Nephron (organoid): ENCODE data around the gene DRC7.

ENCODE experiments used
- H3K27ac Mint-ChIP-seq, 3 experiments: 2 replicates each; pipeline ENCODE4 v1.8.0; 2020; ENCODE audit warnings: mixed read lengths in 3 of 3, mild to moderate bottlenecking in 2 of 3, moderate library complexity in 1 of 3
- H3K27me3 Mint-ChIP-seq: 2 replicates; pipeline ENCODE4 v1.8.0; 2021; ENCODE audit warnings: low read depth, mild to moderate bottlenecking, moderate library complexity, mixed read lengths
- H3K36me3 Mint-ChIP-seq: 2 replicates; pipeline ENCODE4 v1.8.0; 2020; ENCODE audit warnings: low read depth, mixed read lengths
- H3K4me1 Mint-ChIP-seq: 2 replicates; pipeline ENCODE4 v1.8.0; 2020; ENCODE audit warnings: mixed read lengths
- H3K4me3 Mint-ChIP-seq, 3 experiments: 2 replicates each; pipeline ENCODE4 v1.8.0; 2020; ENCODE audit warnings: mild to moderate bottlenecking in 3 of 3, mixed read lengths in 3 of 3, moderate library complexity in 2 of 3
- H3K9me3 Mint-ChIP-seq: 2 replicates; pipeline ENCODE4 v1.8.0; 2020; ENCODE audit warnings: mixed read lengths
- TF ChIP-seq, protein P1 (sequence below), 3 experiments: fragments of 200-600 bp; sonication (generic); IDR thresholded peaks; one replicate each; pipeline ENCODE4 v1.5.0; 2021; ENCODE audit warnings: antibody characterized with exemption in 3 of 3; ENCODE audit not compliant: unreplicated experiment in 3 of 3

DRC7 gene

GRCh38 chr16:57738844-57739243, 44.2 kb downstream of the DRC7 start:
- H3K4me3 Mint-ChIP-seq, result no peak overlapping the region
- peaks cover 48% of the 10 kb centered on the region for H3K4me1 Mint-ChIP-seq
- TF ChIP-seq, protein P1, sequence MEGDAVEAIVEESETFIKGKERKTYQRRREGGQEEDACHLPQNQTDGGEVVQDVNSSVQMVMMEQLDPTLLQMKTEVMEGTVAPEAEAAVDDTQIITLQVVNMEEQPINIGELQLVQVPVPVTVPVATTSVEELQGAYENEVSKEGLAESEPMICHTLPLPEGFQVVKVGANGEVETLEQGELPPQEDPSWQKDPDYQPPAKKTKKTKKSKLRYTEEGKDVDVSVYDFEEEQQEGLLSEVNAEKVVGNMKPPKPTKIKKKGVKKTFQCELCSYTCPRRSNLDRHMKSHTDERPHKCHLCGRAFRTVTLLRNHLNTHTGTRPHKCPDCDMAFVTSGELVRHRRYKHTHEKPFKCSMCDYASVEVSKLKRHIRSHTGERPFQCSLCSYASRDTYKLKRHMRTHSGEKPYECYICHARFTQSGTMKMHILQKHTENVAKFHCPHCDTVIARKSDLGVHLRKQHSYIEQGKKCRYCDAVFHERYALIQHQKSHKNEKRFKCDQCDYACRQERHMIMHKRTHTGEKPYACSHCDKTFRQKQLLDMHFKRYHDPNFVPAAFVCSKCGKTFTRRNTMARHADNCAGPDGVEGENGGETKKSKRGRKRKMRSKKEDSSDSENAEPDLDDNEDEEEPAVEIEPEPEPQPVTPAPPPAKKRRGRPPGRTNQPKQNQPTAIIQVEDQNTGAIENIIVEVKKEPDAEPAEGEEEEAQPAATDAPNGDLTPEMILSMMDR (IDR thresholded peaks at IDR 0.05; ENCODE audit: unreplicated experiment in 3 of 3), result no peak
- H3K27me3 Mint-ChIP-seq, result no peaks in the 10 kb centered on the region
- no peaks in the 10 kb centered on the region for H3K36me3 Mint-ChIP-seq
- H3K9me3 Mint-ChIP-seq, result no peaks in the 10 kb centered on the region
- H3K27ac Mint-ChIP-seq, result no peak overlapping the region

DNA sequence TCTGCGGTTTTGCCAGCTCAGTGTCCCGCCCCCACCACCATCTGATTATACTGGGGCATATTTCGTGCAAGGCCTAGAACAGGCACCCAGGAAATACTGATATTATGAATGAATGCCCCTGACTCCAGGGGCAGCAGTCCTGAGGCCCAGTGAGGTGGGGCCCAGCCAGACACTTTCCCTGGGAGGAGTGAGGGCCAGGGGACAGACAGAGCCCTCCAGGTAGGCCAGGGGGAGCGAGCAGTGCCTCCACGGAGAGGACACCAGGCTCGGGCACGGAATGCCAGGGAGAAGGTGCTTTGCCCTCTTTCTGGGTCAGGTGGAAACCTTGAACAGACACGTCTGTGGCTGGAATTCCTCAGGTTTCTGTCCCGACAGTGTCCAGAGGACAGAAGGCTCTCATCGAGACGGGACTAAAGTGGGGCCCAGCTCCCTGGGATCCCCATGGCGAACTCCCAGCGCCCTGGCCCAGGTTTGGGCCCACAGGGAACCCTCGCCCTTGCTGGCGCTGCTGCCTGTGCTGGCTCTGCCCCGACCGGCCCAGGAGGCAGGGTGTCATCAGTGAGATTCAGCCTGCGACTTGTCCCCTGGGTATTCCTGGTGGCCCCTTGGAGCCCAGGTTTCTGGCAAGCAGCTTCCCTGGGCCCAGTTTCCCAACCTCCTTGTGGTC, 45.3 kb downstream of the DRC7 start:
- H3K4me3 Mint-ChIP-seq, result peak overlapping the region in 1 of 3 experiments; percentile 37
- H3K27ac Mint-ChIP-seq, result no peak overlapping the region
- peaks cover 5% of the 10 kb centered on the region for H3K36me3 Mint-ChIP-seq
- H3K27me3 Mint-ChIP-seq, result no peaks in the 10 kb centered on the region
- H3K9me3 Mint-ChIP-seq, result no peaks in the 10 kb centered on the region
- H3K4me1 Mint-ChIP-seq, result peaks cover 53% of the 10 kb centered on the region
- TF ChIP-seq, protein P1 (IDR thresholded peaks at IDR 0.05; ENCODE audit: unreplicated experiment in 3 of 3), result no peak

- H3K4me1 Mint-ChIP-seq, result peaks cover 56% of the 10 kb centered on the region
- H3K27me3 Mint-ChIP-seq, result no peaks in the 10 kb centered on the region
- H3K36me3 Mint-ChIP-seq, result peaks cover 6% of the 10 kb centered on the region
- H3K4me3 Mint-ChIP-seq, result peak overlapping the region in 1 of 3 experiments; percentile 78
- TF ChIP-seq, protein P1 (IDR thresholded peaks at IDR 0.05; ENCODE audit: unreplicated experiment in 3 of 3), result no peak
- H3K9me3 Mint-ChIP-seq, result no peaks in the 10 kb centered on the region
- peak overlapping the region in 1 of 3 experiments; percentile 82 for H3K27ac Mint-ChIP-seq
These were observed 45.9 kb downstream of the DRC7 start for GRCh38 chr16:57740423-57741071.

- H3K36me3 Mint-ChIP-seq, result peaks cover 15% of the 10 kb centered on the region
- no peaks in the 10 kb centered on the region for H3K27me3 Mint-ChIP-seq
- H3K9me3 Mint-ChIP-seq, result no peaks in the 10 kb centered on the region
- TF ChIP-seq, protein P1 (IDR thresholded peaks at IDR 0.05; ENCODE audit: unreplicated experiment in 3 of 3), result no peak
- H3K4me3 Mint-ChIP-seq, result peak overlapping the region in 2 of 3 experiments; percentile 65 to 78
- peaks cover 59% of the 10 kb centered on the region for H3K4me1 Mint-ChIP-seq
- H3K27ac Mint-ChIP-seq, result peak overlapping the region in 2 of 3 experiments; percentile 65 to 82
These were observed 47.1 kb downstream of the DRC7 start for GRCh38 chr16:57741660-57742191.

DNA sequence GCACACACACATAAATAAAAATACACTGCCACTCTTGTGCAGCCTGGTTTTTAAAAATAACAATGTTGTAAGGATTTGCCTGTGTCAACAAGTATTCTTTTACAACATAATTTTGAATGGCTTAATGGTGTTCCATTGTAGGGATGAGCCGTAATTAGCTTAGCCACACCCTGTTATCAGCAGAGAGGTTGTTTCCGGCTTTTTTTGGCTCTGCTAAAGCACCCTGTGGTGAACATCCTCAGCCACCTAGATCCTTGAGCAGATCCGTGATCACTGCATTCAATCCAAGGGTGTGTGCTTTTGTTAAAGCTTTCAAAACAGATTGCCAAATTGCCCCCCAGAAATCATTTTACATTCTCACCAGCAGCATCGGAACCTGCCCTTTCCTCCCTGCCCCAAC, 47.9 kb downstream of the DRC7 start:
- Mint-ChIP-seq H3K4me3 (peak overlapping the region in 1 of 3 experiments; percentile 54), H3K27me3 (no peaks in the 10 kb centered on the region), H3K36me3 (peaks cover 15% of the 10 kb centered on the region), H3K4me1 (peaks cover 51% of the 10 kb centered on the region), H3K27ac (peak overlapping the region; percentile 38 to 82 (median 65)), H3K9me3 (no peaks in the 10 kb centered on the region)
- TF ChIP-seq, protein P1 (IDR thresholded peaks at IDR 0.05; ENCODE audit: unreplicated experiment in 3 of 3), result no peak
